ENCODE measurements around the gene FBN3. TPM values are rescaled to one million over a fixed set of nuclear protein-coding genes. Genes with fewer than 3 reads are reported as not detected.

FBN3 gene
- polyA plus RNA-seq, 3 donors, result not detected

- Histone ChIP-seq H3K9me3 (replicated peaks in 1 of 2; ENCODE audit: control insufficient read depth in 1 of 2, insufficient read depth in 1 of 2, low read length in 2 of 2) (no peaks in the 10 kb centered on the region), H3K4me2 (replicated peaks; ENCODE audit: extremely low read depth, low read length, poor library complexity, severe bottlenecking) (no peak overlapping the region), H3K27me3 (ENCODE audit: control insufficient read depth in 2 of 2, insufficient read depth in 2 of 2, low read length in 2 of 2) (no peaks in the 10 kb centered on the region), H4K20me1 (ENCODE audit: insufficient read depth, low read length) (no peaks in the 10 kb centered on the region), H3K27ac (ENCODE audit: low read depth in 1 of 2, low read length in 2 of 2) (no peak overlapping the region), H2AFZ (ENCODE audit: insufficient read depth, low read depth, low read length, poor library complexity, severe bottlenecking) (no peak overlapping the region), H3K36me3 (replicated peaks in 1 of 2; ENCODE audit: control insufficient read depth in 1 of 2, insufficient read depth in 2 of 2, low read length in 2 of 2) (no peaks in the 10 kb centered on the region), H3K79me2 (ENCODE audit: insufficient read depth, low read length) (no peaks in the 10 kb centered on the region), H3K9ac (ENCODE audit: insufficient read depth, low read length, poor library complexity, severe bottlenecking) (no peak overlapping the region), H3K4me3 (replicated peaks in 1 of 3; ENCODE audit: low read depth in 2 of 3, low read length in 3 of 3) (no peak overlapping the region), H3K4me1 (ENCODE audit: control insufficient read depth in 1 of 2, insufficient read depth in 2 of 2, low read length in 2 of 2) (no peaks in the 10 kb centered on the region)
- 95% methylated on average over 27 of the region's 32 CpGs for WGBS (ENCODE audit: insufficient coverage)
- Mint-ChIP-seq H3K27ac (no peak overlapping the region), H3K9me3 (peaks cover 0 to 3% (median 0%) of the 10 kb centered on the region in 7 donors), H3K36me3 (no peaks in the 10 kb centered on the region), H3K27me3 (ENCODE audit: low read depth in 3 of 3) (peaks cover 2 to 7% (median 3%) of the 10 kb centered on the region in 3 donors), H3K4me3 (no peak overlapping the region), H3K4me1 (no peaks in the 10 kb centered on the region)
- intact Hi-C loops (cut with micrococcal nuclease), result no loop called here
- no peak for DNase-seq
- TF ChIP-seq CTCF (IDR thresholded peaks at IDR 0.05), result no peak
Observed at GRCh38 chr19:8135946-8136618, 13.3 kb downstream of the FBN3 start.

GRCh38 chr19:8132858-8133458 lies 16.4 kb downstream of the FBN3 start:
- no peaks in the 10 kb centered on the region for H3K36me3 Mint-ChIP-seq
- intact Hi-C loops (cut with micrococcal nuclease), result no loop called here
- H3K9ac ChIP-seq (ENCODE audit: insufficient read depth, low read length, poor library complexity, severe bottlenecking), result no peak overlapping the region
- no peaks in the 10 kb centered on the region for H3K9me3 ChIP-seq (replicated peaks in 1 of 2; ENCODE audit: control insufficient read depth in 1 of 2, insufficient read depth in 1 of 2, low read length in 2 of 2)
- TF ChIP-seq CTCF (IDR thresholded peaks at IDR 0.05), result no peak
- H3K27me3 ChIP-seq (ENCODE audit: control insufficient read depth in 2 of 2, insufficient read depth in 2 of 2, low read length in 2 of 2), result no peaks in the 10 kb centered on the region
- no peaks in the 10 kb centered on the region for H3K36me3 ChIP-seq (replicated peaks in 1 of 2; ENCODE audit: control insufficient read depth in 1 of 2, insufficient read depth in 2 of 2, low read length in 2 of 2)
- H3K27ac ChIP-seq (ENCODE audit: low read depth in 1 of 2, low read length in 2 of 2), result no peak overlapping the region
- no peaks in the 10 kb centered on the region for H3K79me2 ChIP-seq (ENCODE audit: insufficient read depth, low read length)
- no peaks in the 10 kb centered on the region for H3K4me1 Mint-ChIP-seq
- H3K4me2 ChIP-seq (replicated peaks; ENCODE audit: extremely low read depth, low read length, poor library complexity, severe bottlenecking), result no peak overlapping the region
- DNase-seq, result no peak
- no peak overlapping the region for H3K4me3 ChIP-seq (replicated peaks in 1 of 3; ENCODE audit: low read depth in 2 of 3, low read length in 3 of 3)
- peaks cover 0 to 2% (median 0%) of the 10 kb centered on the region in 7 donors for H3K9me3 Mint-ChIP-seq
- peaks cover 3 to 9% (median 9%) of the 10 kb centered on the region in 3 donors for H3K27me3 Mint-ChIP-seq (ENCODE audit: low read depth in 3 of 3)
- WGBS (ENCODE audit: insufficient coverage), result 74% methylated on average over 13 of the region's 20 CpGs
- H4K20me1 ChIP-seq (ENCODE audit: insufficient read depth, low read length), result no peaks in the 10 kb centered on the region
- H3K27ac Mint-ChIP-seq, result no peak overlapping the region
- H3K4me1 ChIP-seq (ENCODE audit: control insufficient read depth in 1 of 2, insufficient read depth in 2 of 2, low read length in 2 of 2), result no peaks in the 10 kb centered on the region
- no peak overlapping the region for H3K4me3 Mint-ChIP-seq
- no peak overlapping the region for H2AFZ ChIP-seq (ENCODE audit: insufficient read depth, low read depth, low read length, poor library complexity, severe bottlenecking)
